ENCODE measurements around the gene SPATA12.

DNA sequence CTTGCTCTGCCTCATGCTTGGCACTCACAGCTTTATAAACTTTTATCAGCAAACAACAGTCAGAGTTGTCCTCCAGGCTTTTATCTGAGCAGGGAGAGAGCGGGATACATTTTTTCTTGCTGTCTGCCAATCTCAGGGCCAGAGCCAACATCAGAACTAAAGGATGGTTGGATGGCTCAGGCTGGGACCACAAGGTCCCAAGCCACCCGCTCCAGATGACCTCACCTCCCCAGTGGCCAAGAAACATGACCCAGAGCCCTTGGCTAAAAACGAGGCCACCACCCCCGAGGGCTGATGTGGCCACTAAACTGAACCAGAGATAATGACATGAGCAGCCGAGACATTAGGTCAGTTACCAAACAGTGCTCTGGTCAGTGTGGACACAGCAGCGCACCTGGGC, 18.8 kb upstream of the SPATA12 start:
- TF ChIP-seq, protein P1, sequence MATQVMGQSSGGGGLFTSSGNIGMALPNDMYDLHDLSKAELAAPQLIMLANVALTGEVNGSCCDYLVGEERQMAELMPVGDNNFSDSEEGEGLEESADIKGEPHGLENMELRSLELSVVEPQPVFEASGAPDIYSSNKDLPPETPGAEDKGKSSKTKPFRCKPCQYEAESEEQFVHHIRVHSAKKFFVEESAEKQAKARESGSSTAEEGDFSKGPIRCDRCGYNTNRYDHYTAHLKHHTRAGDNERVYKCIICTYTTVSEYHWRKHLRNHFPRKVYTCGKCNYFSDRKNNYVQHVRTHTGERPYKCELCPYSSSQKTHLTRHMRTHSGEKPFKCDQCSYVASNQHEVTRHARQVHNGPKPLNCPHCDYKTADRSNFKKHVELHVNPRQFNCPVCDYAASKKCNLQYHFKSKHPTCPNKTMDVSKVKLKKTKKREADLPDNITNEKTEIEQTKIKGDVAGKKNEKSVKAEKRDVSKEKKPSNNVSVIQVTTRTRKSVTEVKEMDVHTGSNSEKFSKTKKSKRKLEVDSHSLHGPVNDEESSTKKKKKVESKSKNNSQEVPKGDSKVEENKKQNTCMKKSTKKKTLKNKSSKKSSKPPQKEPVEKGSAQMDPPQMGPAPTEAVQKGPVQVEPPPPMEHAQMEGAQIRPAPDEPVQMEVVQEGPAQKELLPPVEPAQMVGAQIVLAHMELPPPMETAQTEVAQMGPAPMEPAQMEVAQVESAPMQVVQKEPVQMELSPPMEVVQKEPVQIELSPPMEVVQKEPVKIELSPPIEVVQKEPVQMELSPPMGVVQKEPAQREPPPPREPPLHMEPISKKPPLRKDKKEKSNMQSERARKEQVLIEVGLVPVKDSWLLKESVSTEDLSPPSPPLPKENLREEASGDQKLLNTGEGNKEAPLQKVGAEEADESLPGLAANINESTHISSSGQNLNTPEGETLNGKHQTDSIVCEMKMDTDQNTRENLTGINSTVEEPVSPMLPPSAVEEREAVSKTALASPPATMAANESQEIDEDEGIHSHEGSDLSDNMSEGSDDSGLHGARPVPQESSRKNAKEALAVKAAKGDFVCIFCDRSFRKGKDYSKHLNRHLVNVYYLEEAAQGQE (IDR thresholded peaks at IDR 0.05; ENCODE audit: unreplicated experiment) = no peak
- TF ChIP-seq, protein P2, sequence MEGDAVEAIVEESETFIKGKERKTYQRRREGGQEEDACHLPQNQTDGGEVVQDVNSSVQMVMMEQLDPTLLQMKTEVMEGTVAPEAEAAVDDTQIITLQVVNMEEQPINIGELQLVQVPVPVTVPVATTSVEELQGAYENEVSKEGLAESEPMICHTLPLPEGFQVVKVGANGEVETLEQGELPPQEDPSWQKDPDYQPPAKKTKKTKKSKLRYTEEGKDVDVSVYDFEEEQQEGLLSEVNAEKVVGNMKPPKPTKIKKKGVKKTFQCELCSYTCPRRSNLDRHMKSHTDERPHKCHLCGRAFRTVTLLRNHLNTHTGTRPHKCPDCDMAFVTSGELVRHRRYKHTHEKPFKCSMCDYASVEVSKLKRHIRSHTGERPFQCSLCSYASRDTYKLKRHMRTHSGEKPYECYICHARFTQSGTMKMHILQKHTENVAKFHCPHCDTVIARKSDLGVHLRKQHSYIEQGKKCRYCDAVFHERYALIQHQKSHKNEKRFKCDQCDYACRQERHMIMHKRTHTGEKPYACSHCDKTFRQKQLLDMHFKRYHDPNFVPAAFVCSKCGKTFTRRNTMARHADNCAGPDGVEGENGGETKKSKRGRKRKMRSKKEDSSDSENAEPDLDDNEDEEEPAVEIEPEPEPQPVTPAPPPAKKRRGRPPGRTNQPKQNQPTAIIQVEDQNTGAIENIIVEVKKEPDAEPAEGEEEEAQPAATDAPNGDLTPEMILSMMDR (conservative IDR thresholded peaks at IDR 0.05; ENCODE audit: low read depth in 2 of 2) = no peak
- TF ChIP-seq POLR2AphosphoS5 (IDR thresholded peaks at IDR 0.05; ENCODE audit: low read depth) (no peak), NANOG (IDR thresholded peaks at IDR 0.05; ENCODE audit: borderline replicate concordance) (no peak), EZH2phosphoT487 (IDR thresholded peaks at IDR 0.05; ENCODE audit: unreplicated experiment) (no peak), ZNF331 (CRISPR knock-in tag; IDR thresholded peaks at IDR 0.05; ENCODE audit: low read depth) (no peak), ZNF114 (CRISPR knock-in tag; IDR thresholded peaks at IDR 0.05) (no peak), EZH2 (IDR thresholded peaks at IDR 0.05; ENCODE audit: low read depth, unreplicated experiment) (no peak), JUNB (IDR thresholded peaks at IDR 0.05; ENCODE audit: unreplicated experiment) (no peak), STAT1 (IDR thresholded peaks at IDR 0.05; ENCODE audit: unreplicated experiment) (no peak)
- TF ChIP-seq, protein P3, sequence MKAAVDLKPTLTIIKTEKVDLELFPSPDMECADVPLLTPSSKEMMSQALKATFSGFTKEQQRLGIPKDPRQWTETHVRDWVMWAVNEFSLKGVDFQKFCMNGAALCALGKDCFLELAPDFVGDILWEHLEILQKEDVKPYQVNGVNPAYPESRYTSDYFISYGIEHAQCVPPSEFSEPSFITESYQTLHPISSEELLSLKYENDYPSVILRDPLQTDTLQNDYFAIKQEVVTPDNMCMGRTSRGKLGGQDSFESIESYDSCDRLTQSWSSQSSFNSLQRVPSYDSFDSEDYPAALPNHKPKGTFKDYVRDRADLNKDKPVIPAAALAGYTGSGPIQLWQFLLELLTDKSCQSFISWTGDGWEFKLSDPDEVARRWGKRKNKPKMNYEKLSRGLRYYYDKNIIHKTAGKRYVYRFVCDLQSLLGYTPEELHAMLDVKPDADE (IDR thresholded peaks at IDR 0.05) = no peak

All from GM23338 (cell line).